ENCODE measurements around the gene TNS3. TPM values are rescaled to one million over a fixed set of nuclear protein-coding genes. Genes with fewer than 3 reads are reported as not detected.

The TNS3 gene
- total and polyA plus RNA-seq, 2 donors (not counting 1 experiment from before 2014, with no cell fraction given), result 11.4 to 77.5 TPM

DNA sequence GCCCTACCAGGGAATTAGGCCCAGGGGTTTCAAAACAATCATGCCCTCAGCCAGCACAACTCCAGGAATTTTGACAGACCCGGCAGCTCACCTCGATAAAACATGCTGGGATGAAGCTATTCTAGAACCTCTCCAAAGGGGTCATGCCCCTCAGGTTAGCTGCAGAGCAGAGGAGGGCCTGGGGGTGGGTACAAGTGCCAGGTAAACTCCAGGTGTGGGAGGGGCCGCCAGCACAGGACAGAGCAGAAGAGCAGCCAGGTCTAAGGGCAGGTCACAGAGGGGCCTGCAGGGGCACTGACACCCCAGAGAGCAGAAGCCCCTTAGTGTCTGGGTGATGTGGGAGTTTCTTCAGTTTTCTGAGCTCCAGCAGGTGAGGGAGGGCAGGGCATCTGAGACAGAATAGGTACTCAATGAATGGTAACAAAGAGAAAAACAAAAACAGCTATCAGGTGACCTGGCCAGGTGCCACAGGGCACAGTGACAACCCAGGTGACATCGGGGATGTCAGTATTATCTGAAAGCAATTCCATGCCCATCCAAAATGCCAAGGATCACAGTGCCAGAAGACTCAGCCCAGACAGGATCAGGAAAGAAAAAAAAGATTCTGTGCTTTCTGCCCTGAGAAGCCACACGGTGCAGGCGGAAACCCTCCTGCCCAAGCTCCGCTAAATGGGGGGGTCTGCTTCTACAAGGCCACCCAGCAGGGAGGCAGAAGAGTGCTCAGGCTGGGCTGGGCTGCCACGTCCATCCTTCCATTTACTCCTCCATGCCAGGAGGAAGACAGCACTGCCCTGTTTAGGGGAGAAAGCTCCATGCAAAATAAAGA lies 104.5 kb downstream of the TNS3 start:
- Histone ChIP-seq H3K27ac (ENCODE audit: low read length in 2 of 2) (no peak overlapping the region), H3K27me3 (replicated peaks in 1 of 4; ENCODE audit: control extremely low read depth in 1 of 4, control insufficient read depth in 3 of 4, insufficient read depth in 4 of 4, low read length in 3 of 4) (no peaks in the 10 kb centered on the region), H3K4me1 (ENCODE audit: control insufficient read depth in 2 of 2, insufficient read depth in 2 of 2, low read length in 2 of 2) (peaks cover 57 to 65% of the 10 kb centered on the region in 2 donors), H3K4me3 (ENCODE audit: control extremely low read depth in 1 of 5, extremely low read depth in 1 of 5, insufficient read depth in 1 of 5, low read depth in 2 of 5, low read length in 4 of 5) (no peak overlapping the region), H3K79me2 (ENCODE audit: control insufficient read depth, insufficient read depth, low read length) (peaks cover 51% of the 10 kb centered on the region), H3K9ac (ENCODE audit: low read length) (no peak overlapping the region), H2AFZ (ENCODE audit: insufficient read depth, low read depth, low read length, poor library complexity, severe bottlenecking) (no peak overlapping the region), H4K20me1 (ENCODE audit: control insufficient read depth, insufficient read depth, low read length, poor library complexity, severe bottlenecking) (peaks cover 19% of the 10 kb centered on the region), H3K36me3 (replicated peaks in 1 of 2; ENCODE audit: control extremely low read depth in 1 of 2, control insufficient read depth in 1 of 2, extremely low read depth in 1 of 2, insufficient read depth in 2 of 2, low read length in 1 of 2) (peaks cover 0 to 6% of the 10 kb centered on the region in 2 experiments), H3K9me3 (ENCODE audit: control extremely low read depth in 1 of 3, control insufficient read depth in 2 of 3, insufficient read depth in 1 of 3, low read length in 2 of 3) (no peaks in the 10 kb centered on the region), H3K4me2 (replicated peaks; ENCODE audit: low read depth, low read length, poor library complexity, severe bottlenecking) (no peak overlapping the region)
- ATAC-seq (ENCODE audit: low read depth) (no peak), DNase-seq (no peak)
- POLR2A ChIA-PET, result no interaction called here
- Mint-ChIP-seq H3K27me3 (no peaks in the 10 kb centered on the region), H3K4me1 (peaks cover 54% of the 10 kb centered on the region), H3K27ac (no peak overlapping the region), H3K9me3 (ENCODE audit: insufficient read depth) (no peaks in the 10 kb centered on the region), H3K4me3 (no peak overlapping the region)
- intact Hi-C loops (cut with micrococcal nuclease), result no loop called here
- TF ChIP-seq, protein P1, sequence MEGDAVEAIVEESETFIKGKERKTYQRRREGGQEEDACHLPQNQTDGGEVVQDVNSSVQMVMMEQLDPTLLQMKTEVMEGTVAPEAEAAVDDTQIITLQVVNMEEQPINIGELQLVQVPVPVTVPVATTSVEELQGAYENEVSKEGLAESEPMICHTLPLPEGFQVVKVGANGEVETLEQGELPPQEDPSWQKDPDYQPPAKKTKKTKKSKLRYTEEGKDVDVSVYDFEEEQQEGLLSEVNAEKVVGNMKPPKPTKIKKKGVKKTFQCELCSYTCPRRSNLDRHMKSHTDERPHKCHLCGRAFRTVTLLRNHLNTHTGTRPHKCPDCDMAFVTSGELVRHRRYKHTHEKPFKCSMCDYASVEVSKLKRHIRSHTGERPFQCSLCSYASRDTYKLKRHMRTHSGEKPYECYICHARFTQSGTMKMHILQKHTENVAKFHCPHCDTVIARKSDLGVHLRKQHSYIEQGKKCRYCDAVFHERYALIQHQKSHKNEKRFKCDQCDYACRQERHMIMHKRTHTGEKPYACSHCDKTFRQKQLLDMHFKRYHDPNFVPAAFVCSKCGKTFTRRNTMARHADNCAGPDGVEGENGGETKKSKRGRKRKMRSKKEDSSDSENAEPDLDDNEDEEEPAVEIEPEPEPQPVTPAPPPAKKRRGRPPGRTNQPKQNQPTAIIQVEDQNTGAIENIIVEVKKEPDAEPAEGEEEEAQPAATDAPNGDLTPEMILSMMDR (IDR thresholded peaks at IDR 0.05), result no peak
- TF ChIP-seq EZH2 (IDR thresholded peaks at IDR 0.05; ENCODE audit: borderline replicate concordance, insufficient read depth, low read depth, low read length, poor library complexity, severe bottlenecking), result no peak
- WGBS (ENCODE audit: insufficient coverage), result 78% methylated on average over 5 of the region's 8 CpGs
- CTCF ChIA-PET, result interaction anchor here (1.2 to 1.6 kb wide), 2 partner anchors 10 to 211 kb away, joined by 3 read pairs; no protein-coding TSS in a partner anchor

GRCh38 chr7:47475880-47476227 lies 106.1 kb downstream of the TNS3 start:
- Histone ChIP-seq H3K4me2 (replicated peaks; ENCODE audit: low read depth, low read length, poor library complexity, severe bottlenecking) (no peak overlapping the region), H4K20me1 (ENCODE audit: control insufficient read depth, insufficient read depth, low read length, poor library complexity, severe bottlenecking) (peaks cover 18% of the 10 kb centered on the region), H3K79me2 (ENCODE audit: control insufficient read depth, insufficient read depth, low read length) (peaks cover 42% of the 10 kb centered on the region), H3K4me3 (ENCODE audit: control extremely low read depth in 1 of 5, extremely low read depth in 1 of 5, insufficient read depth in 1 of 5, low read depth in 2 of 5, low read length in 4 of 5) (no peak overlapping the region), H3K27me3 (replicated peaks in 1 of 4; ENCODE audit: control extremely low read depth in 1 of 4, control insufficient read depth in 3 of 4, insufficient read depth in 4 of 4, low read length in 3 of 4) (no peaks in the 10 kb centered on the region), H3K27ac (ENCODE audit: low read length in 2 of 2) (no peak overlapping the region), H2AFZ (ENCODE audit: insufficient read depth, low read depth, low read length, poor library complexity, severe bottlenecking) (no peak overlapping the region), H3K36me3 (replicated peaks in 1 of 2; ENCODE audit: control extremely low read depth in 1 of 2, control insufficient read depth in 1 of 2, extremely low read depth in 1 of 2, insufficient read depth in 2 of 2, low read length in 1 of 2) (peaks cover 0 to 6% of the 10 kb centered on the region in 2 experiments), H3K9ac (ENCODE audit: low read length) (no peak overlapping the region), H3K4me1 (ENCODE audit: control insufficient read depth in 2 of 2, insufficient read depth in 2 of 2, low read length in 2 of 2) (peaks cover 42 to 54% of the 10 kb centered on the region in 2 donors), H3K9me3 (ENCODE audit: control extremely low read depth in 1 of 3, control insufficient read depth in 2 of 3, insufficient read depth in 1 of 3, low read length in 2 of 3) (no peaks in the 10 kb centered on the region)
- no peak overlapping the region for H3K4me3 Mint-ChIP-seq
- TF ChIP-seq, protein P1 (IDR thresholded peaks at IDR 0.05), result no peak
- TF ChIP-seq EZH2 (IDR thresholded peaks at IDR 0.05; ENCODE audit: borderline replicate concordance, insufficient read depth, low read depth, low read length, poor library complexity, severe bottlenecking), result no peak
- intact Hi-C loops (cut with micrococcal nuclease), result loop anchor here (2.0 kb wide), 1 partner anchor 127 kb away; no protein-coding TSS in a partner anchor
- ChIA-PET CTCF (interaction anchor here (1.6 kb wide), 1 partner anchor 103 kb away, joined by 4 read pairs; no protein-coding TSS in a partner anchor), POLR2A (no interaction called here)
- H3K27me3 Mint-ChIP-seq, result no peaks in the 10 kb centered on the region
- ATAC-seq (ENCODE audit: low read depth) (no peak), DNase-seq (no peak)
- H3K27ac Mint-ChIP-seq, result peak overlapping the region; percentile 33
- 95% methylated on average over 7 of the region's 7 CpGs for WGBS (ENCODE audit: insufficient coverage)
- H3K4me1 Mint-ChIP-seq, result peaks cover 39% of the 10 kb centered on the region
- no peaks in the 10 kb centered on the region for H3K9me3 Mint-ChIP-seq (ENCODE audit: insufficient read depth)

Data from B cell (primary cell).